ENCODE measurements around the gene HOXC13.
A peak's percentile ranks its signal among the peaks of the same experiment; 100 is the strongest.

Gene HOXC13

GRCh38 chr12:53985994-53986685 is 47.5 kb downstream of the HOXC13 start:
- no peak overlapping the region for H3K4me3 ChIP-seq (ENCODE audit: low read depth, low read length)
- TF ChIP-seq CTCF (IDR thresholded peaks at IDR 0.05; ENCODE audit: low read depth, low read length), result no peak

GRCh38 chr12:53986686-53987483 is 48.3 kb downstream of the HOXC13 start:
- TF ChIP-seq CTCF (IDR thresholded peaks at IDR 0.05; ENCODE audit: low read depth, low read length), result no peak
- no peak overlapping the region for H3K4me3 ChIP-seq (ENCODE audit: low read depth, low read length)

- no peak overlapping the region for H3K4me3 ChIP-seq (ENCODE audit: low read depth, low read length)
- no peak for TF ChIP-seq CTCF (IDR thresholded peaks at IDR 0.05; ENCODE audit: low read depth, low read length)
These were observed 49.2 kb downstream of the HOXC13 start for GRCh38 chr12:53987787-53988230.

GRCh38 chr12:53988541-53989226 is 50.1 kb downstream of the HOXC13 start:
- no peak overlapping the region for H3K4me3 ChIP-seq (ENCODE audit: low read depth, low read length)
- TF ChIP-seq CTCF (IDR thresholded peaks at IDR 0.05; ENCODE audit: low read depth, low read length), result no peak

- H3K4me3 ChIP-seq (ENCODE audit: low read depth, low read length), result no peak overlapping the region
- 0 out of 2 replicates have a peak, but pooled peaks have one; percentile 22 for TF ChIP-seq CTCF (IDR thresholded peaks at IDR 0.05; ENCODE audit: low read depth, low read length)
These were observed 50.8 kb downstream of the HOXC13 start for GRCh38 chr12:53989227-53990113.

- TF ChIP-seq CTCF (IDR thresholded peaks at IDR 0.05; ENCODE audit: low read depth, low read length), result no peak
- no peak overlapping the region for H3K4me3 ChIP-seq (ENCODE audit: low read depth, low read length)
These were observed 51.9 kb downstream of the HOXC13 start for GRCh38 chr12:53990311-53991076.

Data from WI38 (cell line).